Skin epidermis (tissue), 12 donors: ENCODE measurements around the gene SH3BP4.

Experiments
- H3K27ac ChIP-seq, 21 experiments: fragments of 200-600 bp; sonication (generic) in 11 of 21; one replicate each; pipeline ENCODE4 v1.5.0; 2020; ENCODE audit warnings: mild to moderate bottlenecking in 3 of 21, inconsistent platforms in 2 of 21, moderate library complexity in 2 of 21
- H3K4me3 ChIP-seq, 7 experiments: fragments of 200-600 bp; sonication (generic) in 2 of 7; one replicate each; pipeline ENCODE4 v1.5.0; 2020; ENCODE audit warnings: inconsistent platforms in 2 of 7, mild to moderate bottlenecking in 2 of 7, moderate library complexity in 1 of 7

The SH3BP4 gene

GRCh38 chr2:234993541-234993981, 41.7 kb downstream of the SH3BP4 start:
- no peak overlapping the region for H3K27ac ChIP-seq
- no peak overlapping the region for H3K4me3 ChIP-seq

- H3K27ac ChIP-seq: peak overlapping the region in 3 of 21 experiments; percentile 14 to 44 (median 43)
- H3K4me3 ChIP-seq: no peak overlapping the region
Measured at GRCh38 chr2:234994438-234995321, 42.9 kb downstream of the SH3BP4 start.

- peak overlapping the region in 3 of 21 experiments; percentile 14 to 44 (median 43) for H3K27ac ChIP-seq
Measured at GRCh38 chr2:234995332-234996068, 43.7 kb downstream of the SH3BP4 start.

GRCh38 chr2:234996069-234996940, 44.5 kb downstream of the SH3BP4 start:
- H3K27ac ChIP-seq: peak overlapping the region in 4 of 21 experiments; percentile 21 to 44 (median 30)
- no peak overlapping the region for H3K4me3 ChIP-seq

More at GRCh38 chr2:234995332-234996068, 43.7 kb downstream of the SH3BP4 start:
- H3K4me3 ChIP-seq: no peak overlapping the region

GRCh38 chr2:234996941-234997270, 45.1 kb downstream of the SH3BP4 start:
- no peak overlapping the region for H3K4me3 ChIP-seq
- peak overlapping the region in 3 of 21 experiments; percentile 17 to 30 (median 21) for H3K27ac ChIP-seq

GRCh38 chr2:234997389-234997788, 45.6 kb downstream of the SH3BP4 start:
- H3K27ac ChIP-seq: peak overlapping the region in 1 of 21 experiments; percentile 17
- H3K4me3 ChIP-seq: no peak overlapping the region

- Histone ChIP-seq H3K4me3 (no peak overlapping the region), H3K27ac (no peak overlapping the region)
Measured at GRCh38 chr2:234998404-234999211, 46.8 kb downstream of the SH3BP4 start.

GRCh38 chr2:234999740-235000425, 48.1 kb downstream of the SH3BP4 start:
- H3K27ac ChIP-seq: no peak overlapping the region
- H3K4me3 ChIP-seq: no peak overlapping the region

GRCh38 chr2:235000426-235001236, 48.8 kb downstream of the SH3BP4 start:
- H3K4me3 ChIP-seq: no peak overlapping the region
- no peak overlapping the region for H3K27ac ChIP-seq

GRCh38 chr2:235001237-235002133, 49.7 kb downstream of the SH3BP4 start:
- Histone ChIP-seq H3K27ac (no peak overlapping the region), H3K4me3 (no peak overlapping the region)

GRCh38 chr2:235002198-235003095, 50.6 kb downstream of the SH3BP4 start:
- no peak overlapping the region for H3K4me3 ChIP-seq

GRCh38 chr2:235003096-235003775, 51.4 kb downstream of the SH3BP4 start:
- H3K4me3 ChIP-seq: no peak overlapping the region
- no peak overlapping the region for H3K27ac ChIP-seq

More at GRCh38 chr2:235002198-235003095, 50.6 kb downstream of the SH3BP4 start:
- no peak overlapping the region for H3K27ac ChIP-seq

GRCh38 chr2:235004329-235004903, 52.6 kb downstream of the SH3BP4 start:
- no peak overlapping the region for H3K27ac ChIP-seq
- no peak overlapping the region for H3K4me3 ChIP-seq

- Histone ChIP-seq H3K27ac (peak overlapping the region in 1 of 21 experiments; percentile 29), H3K4me3 (no peak overlapping the region)
Measured at GRCh38 chr2:235005023-235005422, 53.2 kb downstream of the SH3BP4 start.
